AG09319 (cell line): ENCODE results near the gene HMG20B.
A peak's percentile ranks its signal among the peaks of the same experiment; 100 is the strongest.

Experiments used
- DNase-seq: peaks from one replicate; pipeline ENCODE4 v3.0.0-alpha.2; 2010; ENCODE audit warnings: low read depth; ENCODE audit errors: extremely low read depth
- TF ChIP-seq, protein P1 (sequence below): IDR thresholded peaks from 2 replicates; pipeline ENCODE4 v1.5.1; 2011; ENCODE audit warnings: low read depth, mild to moderate bottlenecking, inconsistent platforms, low read length, moderate library complexity

HMG20B gene

DNA sequence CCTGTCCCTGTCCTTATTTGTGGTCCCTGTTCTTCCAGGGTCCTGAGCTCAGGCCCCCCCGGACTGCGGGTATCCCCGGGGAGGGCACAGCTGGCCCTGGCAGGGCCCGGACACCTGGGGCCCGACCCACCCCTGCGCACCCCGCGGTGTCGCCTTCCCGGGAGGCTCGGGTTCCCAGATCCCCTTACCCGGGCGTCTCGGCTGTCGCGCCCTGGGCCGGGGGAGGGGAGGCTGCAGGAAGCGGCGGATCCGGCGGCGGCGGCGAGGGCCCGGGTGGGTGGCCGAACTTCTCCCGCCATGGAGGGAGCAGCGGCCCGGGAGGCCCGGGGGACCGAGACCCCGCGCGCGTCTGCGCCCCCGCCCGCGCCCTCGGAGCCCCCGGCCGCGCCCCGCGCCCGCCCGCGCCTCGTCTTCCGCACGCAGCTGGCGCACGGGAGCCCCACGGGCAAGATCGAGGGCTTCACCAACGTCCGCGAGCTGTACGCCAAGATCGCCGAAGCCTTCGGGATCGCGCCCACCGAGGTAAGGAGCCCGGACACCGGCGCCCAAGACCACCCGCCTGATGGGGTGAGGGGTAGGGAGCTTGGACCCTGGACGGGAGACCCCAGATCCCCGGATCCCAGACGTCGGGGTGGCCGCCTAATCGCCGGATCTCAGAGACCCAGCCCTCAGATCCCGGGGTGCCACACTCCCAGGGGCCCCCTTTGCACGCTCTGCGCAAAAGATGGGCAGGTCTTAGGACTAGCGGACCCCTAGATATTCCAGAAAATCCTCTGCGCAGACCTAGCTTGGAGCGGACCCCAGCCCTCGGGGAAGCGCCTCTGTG lies 12.8 kb downstream of the HMG20B start, which contains the start of gene GIPC3:
Gene GIPC3, plus strand, starts transcription at position 178 of the 826 bp plus-strand sequence. Its CDS starts 120 bp downstream, at position 298.
- TF ChIP-seq, protein P1, sequence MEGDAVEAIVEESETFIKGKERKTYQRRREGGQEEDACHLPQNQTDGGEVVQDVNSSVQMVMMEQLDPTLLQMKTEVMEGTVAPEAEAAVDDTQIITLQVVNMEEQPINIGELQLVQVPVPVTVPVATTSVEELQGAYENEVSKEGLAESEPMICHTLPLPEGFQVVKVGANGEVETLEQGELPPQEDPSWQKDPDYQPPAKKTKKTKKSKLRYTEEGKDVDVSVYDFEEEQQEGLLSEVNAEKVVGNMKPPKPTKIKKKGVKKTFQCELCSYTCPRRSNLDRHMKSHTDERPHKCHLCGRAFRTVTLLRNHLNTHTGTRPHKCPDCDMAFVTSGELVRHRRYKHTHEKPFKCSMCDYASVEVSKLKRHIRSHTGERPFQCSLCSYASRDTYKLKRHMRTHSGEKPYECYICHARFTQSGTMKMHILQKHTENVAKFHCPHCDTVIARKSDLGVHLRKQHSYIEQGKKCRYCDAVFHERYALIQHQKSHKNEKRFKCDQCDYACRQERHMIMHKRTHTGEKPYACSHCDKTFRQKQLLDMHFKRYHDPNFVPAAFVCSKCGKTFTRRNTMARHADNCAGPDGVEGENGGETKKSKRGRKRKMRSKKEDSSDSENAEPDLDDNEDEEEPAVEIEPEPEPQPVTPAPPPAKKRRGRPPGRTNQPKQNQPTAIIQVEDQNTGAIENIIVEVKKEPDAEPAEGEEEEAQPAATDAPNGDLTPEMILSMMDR = no peak
- DNase-seq = no peak

DNA sequence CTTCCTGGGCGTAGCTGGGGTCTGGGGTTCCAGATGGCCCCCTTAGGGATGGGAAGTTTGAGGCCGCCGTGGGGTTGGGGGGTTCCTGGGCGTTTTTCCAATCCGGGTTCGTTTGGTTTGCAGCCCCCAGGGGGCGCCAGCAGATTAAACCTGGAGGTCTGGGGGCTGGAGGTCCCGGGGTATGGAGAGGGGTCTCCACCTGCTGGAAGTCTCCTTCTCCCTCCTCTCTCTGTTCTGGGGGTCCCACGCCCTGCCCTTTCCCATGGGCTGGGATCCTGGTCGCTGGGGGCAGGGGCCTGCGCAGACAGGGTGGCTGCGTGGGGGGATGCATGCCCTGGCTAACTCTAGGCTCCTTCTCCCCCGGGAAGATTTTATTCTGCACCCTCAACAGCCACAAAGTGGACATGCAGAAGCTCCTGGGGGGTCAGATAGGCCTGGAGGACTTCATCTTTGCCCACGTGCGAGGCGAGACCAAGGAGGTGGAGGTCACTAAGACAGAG lies 13.4 kb downstream of the HMG20B start:
- no peak for DNase-seq
- TF ChIP-seq, protein P1 = peak; percentile 42

DNA sequence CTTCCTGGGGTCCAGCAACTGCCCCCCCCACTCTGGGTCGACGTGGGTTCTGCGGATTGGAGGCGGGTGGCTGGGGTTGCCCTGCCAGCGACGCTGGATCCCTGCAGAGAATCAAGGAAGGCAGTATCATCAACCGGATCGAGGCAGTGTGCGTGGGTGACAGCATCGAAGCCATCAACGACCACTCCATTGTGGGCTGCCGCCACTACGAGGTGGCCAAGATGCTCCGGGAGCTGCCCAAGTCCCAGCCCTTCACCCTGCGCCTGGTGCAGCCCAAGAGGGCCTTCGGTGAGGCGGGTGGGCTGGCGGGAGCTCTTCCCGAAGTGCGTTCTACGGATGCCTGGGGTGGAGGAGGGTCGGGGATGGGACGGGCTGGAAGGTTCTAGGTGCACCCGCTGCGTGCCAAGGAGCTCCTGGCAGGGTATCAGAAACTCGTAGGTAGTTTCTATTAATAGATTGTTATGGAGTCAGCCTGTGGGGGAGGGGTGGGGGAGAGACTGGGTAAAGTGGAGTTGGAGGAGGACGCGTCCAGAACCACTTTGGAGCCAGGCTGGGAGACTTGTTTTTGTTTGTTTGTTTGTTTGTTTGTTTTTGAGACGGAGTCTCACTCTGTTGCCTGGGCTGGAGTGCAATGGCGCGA lies 14.1 kb downstream of the HMG20B start:
- no peak for DNase-seq
- TF ChIP-seq, protein P1 = no peak

DNA sequence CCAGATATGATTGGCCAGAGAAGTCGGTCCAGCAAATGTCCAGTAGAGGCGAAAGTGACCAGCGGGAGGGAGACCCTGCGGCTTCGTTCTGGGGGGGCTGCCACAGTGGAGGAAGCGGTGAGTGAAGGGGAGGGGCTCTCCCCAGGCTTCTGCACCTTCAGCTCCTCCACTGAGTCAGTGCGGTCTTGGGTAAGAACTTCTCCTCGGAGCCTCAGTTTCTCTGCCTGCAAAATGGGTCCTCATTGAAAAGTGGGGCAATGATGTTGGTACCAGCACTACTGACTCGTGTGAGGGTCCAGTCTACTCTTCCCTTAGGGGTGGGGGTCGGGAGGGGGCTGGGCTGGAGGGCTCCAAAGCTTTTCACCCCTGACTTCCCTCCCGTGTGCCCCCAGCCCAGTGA lies 16.7 kb downstream of the HMG20B start:
- DNase-seq = no peak
- TF ChIP-seq, protein P1 = no peak

DNA sequence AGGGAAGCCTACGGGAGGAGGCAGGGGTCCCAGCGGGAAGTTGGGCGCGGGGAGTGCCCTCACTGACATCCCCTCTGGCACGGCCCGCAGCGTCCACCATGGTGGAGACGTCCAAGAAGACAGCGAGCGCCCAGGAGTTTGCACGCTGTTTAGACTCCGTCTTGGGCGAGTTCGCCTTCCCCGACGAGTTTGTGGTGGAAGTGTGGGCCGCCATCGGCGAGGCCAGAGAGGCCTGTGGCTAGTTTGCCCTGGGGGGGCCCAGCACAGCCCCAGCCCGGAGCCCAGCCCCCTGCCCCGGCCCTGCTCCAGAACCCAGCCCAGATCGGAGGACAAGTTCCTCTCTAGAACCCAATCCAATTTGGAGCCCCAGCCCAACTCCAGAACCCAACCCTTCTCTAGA lies 17.2 kb downstream of the HMG20B start:
- TF ChIP-seq, protein P1 = no peak
- no peak for DNase-seq

DNA sequence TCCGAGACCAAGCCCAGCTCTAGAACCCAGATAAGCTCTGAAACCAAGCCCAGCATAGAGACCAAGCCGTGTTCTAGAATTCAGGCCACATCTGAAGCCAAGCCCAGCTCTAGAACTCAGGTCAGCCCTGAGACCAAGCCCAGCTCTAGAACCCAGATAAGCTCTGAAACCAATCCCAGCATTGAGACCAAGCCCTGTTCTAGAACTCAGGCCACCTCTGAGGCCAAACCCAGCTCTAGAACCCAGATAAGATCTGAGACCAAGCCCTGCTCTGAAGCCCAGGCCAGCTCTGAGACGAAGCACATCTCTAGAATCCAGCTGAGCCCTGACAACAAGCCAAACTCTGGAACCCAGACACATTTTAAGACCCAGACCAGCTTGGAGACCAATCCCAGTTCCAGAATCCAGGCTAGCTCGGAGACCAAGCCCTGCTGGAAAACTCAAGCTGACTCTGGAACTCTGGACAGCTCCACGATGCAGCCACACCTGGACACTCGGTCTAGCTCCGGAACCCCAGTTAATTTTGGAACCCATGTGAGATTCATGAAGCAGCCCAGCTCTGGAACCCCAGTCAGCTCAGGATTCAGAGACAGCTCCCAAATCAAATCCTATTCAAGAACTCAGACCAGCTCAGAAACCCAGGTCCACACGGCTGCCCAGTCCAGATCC lies 18.4 kb downstream of the HMG20B start:
- DNase-seq = no peak
- TF ChIP-seq, protein P1 = no peak
